Measurements from ENCODE around the gene APBB2.

The APBB2 gene

GRCh38 chr4:40831146-40831907 is 383.0 kb downstream of the APBB2 start:
- TF ChIP-seq PPARA (CRISPR knock-in tag; IDR thresholded peaks at IDR 0.05; ENCODE audit: borderline replicate concordance) (no peak), ESRRG (CRISPR knock-in tag; IDR thresholded peaks at IDR 0.05) (no peak), PATZ1 (CRISPR knock-in tag; IDR thresholded peaks at IDR 0.05; ENCODE audit: borderline replicate concordance) (no peak), CSRNP3 (CRISPR knock-in tag; IDR thresholded peaks at IDR 0.05) (no peak), RARB (CRISPR knock-in tag; IDR thresholded peaks at IDR 0.05) (no peak), ZC3H10 (CRISPR knock-in tag; IDR thresholded peaks at IDR 0.05) (no peak), CSDC2 (CRISPR knock-in tag; IDR thresholded peaks at IDR 0.05) (no peak), CREB5 (CRISPR knock-in tag; IDR thresholded peaks at IDR 0.05; ENCODE audit: low read depth) (no peak), SNAI2 (CRISPR knock-in tag; IDR thresholded peaks at IDR 0.05) (no peak), TCF4 (CRISPR knock-in tag; IDR thresholded peaks at IDR 0.05; ENCODE audit: borderline replicate concordance) (no peak)
- ATAC-seq, result no peak

- no peak for ATAC-seq
- TF ChIP-seq ZNF565 (CRISPR knock-in tag; conservative IDR thresholded peaks at IDR 0.05; ENCODE audit: low read depth), result no peak
- no peak for TF ChIP-seq PPARA (CRISPR knock-in tag; IDR thresholded peaks at IDR 0.05; ENCODE audit: borderline replicate concordance)
- TF ChIP-seq CSDC2 (CRISPR knock-in tag; IDR thresholded peaks at IDR 0.05), result no peak
These were observed 384.8 kb downstream of the APBB2 start for GRCh38 chr4:40829586-40829985.

- TF ChIP-seq PATZ1 (CRISPR knock-in tag; IDR thresholded peaks at IDR 0.05; ENCODE audit: borderline replicate concordance) (no peak), ZNF8 (CRISPR knock-in tag; IDR thresholded peaks at IDR 0.05) (no peak), POU6F1 (CRISPR knock-in tag; IDR thresholded peaks at IDR 0.05; ENCODE audit: borderline replicate concordance, low read depth) (no peak), ISL1 (CRISPR knock-in tag; IDR thresholded peaks at IDR 0.05) (no peak), TOX (CRISPR knock-in tag; IDR thresholded peaks at IDR 0.05; ENCODE audit: borderline replicate concordance) (no peak), SNAI2 (CRISPR knock-in tag; IDR thresholded peaks at IDR 0.05) (no peak), ESRRG (CRISPR knock-in tag; IDR thresholded peaks at IDR 0.05) (no peak), ZFP3 (CRISPR knock-in tag; IDR thresholded peaks at IDR 0.05) (no peak), RARB (CRISPR knock-in tag; IDR thresholded peaks at IDR 0.05) (no peak), ZFP30 (CRISPR knock-in tag; IDR thresholded peaks at IDR 0.05) (no peak)
- no peak for ATAC-seq
These were observed 385.7 kb downstream of the APBB2 start for GRCh38 chr4:40828661-40829060.

GRCh38 chr4:40827758-40828157 is 386.6 kb downstream of the APBB2 start:
- no peak for TF ChIP-seq POU6F1 (CRISPR knock-in tag; IDR thresholded peaks at IDR 0.05; ENCODE audit: borderline replicate concordance, low read depth)
- TF ChIP-seq ZNF70 (CRISPR knock-in tag; IDR thresholded peaks at IDR 0.05), result no peak
- no peak for TF ChIP-seq PPARA (CRISPR knock-in tag; IDR thresholded peaks at IDR 0.05; ENCODE audit: borderline replicate concordance)
- no peak for TF ChIP-seq TSHZ2 (CRISPR knock-in tag; IDR thresholded peaks at IDR 0.05)
- no peak for TF ChIP-seq ZFP30 (CRISPR knock-in tag; IDR thresholded peaks at IDR 0.05)
- ATAC-seq, result no peak

Measured in SK-N-SH treated with all-trans-retinoic acid at 6 μM for 48 hours (cell line).